ENCODE measurements around the gene COPS8. TPM values are rescaled to one million over a fixed set of nuclear protein-coding genes. Genes with fewer than 3 reads are reported as not detected.

The COPS8 gene
- polyA plus RNA-seq, 1 experiment = 139 TPM

DNA sequence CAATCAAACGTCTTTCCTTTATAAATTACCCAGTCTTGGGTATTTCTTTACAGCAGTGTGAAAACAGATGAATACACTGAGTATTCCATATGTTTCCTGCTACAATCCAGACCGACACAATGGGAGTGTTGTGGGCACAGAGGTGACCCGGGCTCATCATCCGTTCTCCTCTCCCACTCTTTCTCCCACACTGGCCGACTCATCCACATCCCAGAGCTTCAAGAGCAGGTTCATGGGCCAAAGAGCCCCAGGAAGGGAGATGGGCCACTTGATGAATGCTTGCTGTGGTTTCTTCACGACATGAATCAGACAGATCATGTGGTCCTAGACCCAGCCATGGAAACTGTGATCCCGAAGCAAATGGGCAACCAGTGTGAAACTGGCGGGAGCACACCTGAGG lies 4.1 kb upstream of the COPS8 start:
- no peaks in the 10 kb centered on the region for H3K27me3 ChIP-seq (ENCODE audit: control insufficient read depth, insufficient read depth, low read length)
- H3K9me3 ChIP-seq (ENCODE audit: control insufficient read depth, insufficient read depth, low read length) = 0 out of 2 replicates have a peak, but pooled peaks cover 2% of the 10 kb centered on the region
- no peak overlapping the region for H3K27ac ChIP-seq (ENCODE audit: low read depth, low read length)
- TF ChIP-seq, protein P1, sequence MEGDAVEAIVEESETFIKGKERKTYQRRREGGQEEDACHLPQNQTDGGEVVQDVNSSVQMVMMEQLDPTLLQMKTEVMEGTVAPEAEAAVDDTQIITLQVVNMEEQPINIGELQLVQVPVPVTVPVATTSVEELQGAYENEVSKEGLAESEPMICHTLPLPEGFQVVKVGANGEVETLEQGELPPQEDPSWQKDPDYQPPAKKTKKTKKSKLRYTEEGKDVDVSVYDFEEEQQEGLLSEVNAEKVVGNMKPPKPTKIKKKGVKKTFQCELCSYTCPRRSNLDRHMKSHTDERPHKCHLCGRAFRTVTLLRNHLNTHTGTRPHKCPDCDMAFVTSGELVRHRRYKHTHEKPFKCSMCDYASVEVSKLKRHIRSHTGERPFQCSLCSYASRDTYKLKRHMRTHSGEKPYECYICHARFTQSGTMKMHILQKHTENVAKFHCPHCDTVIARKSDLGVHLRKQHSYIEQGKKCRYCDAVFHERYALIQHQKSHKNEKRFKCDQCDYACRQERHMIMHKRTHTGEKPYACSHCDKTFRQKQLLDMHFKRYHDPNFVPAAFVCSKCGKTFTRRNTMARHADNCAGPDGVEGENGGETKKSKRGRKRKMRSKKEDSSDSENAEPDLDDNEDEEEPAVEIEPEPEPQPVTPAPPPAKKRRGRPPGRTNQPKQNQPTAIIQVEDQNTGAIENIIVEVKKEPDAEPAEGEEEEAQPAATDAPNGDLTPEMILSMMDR (IDR thresholded peaks at IDR 0.05; ENCODE audit: low read depth, low read length) = no peak
- no peak overlapping the region for H3K4me3 ChIP-seq (ENCODE audit: low read depth, low read length)
- ChIA-PET CTCF (no interaction called here), POLR2A (no interaction called here)
- DNase-seq (ENCODE audit: low read depth, low spot score) = no peak

DNA sequence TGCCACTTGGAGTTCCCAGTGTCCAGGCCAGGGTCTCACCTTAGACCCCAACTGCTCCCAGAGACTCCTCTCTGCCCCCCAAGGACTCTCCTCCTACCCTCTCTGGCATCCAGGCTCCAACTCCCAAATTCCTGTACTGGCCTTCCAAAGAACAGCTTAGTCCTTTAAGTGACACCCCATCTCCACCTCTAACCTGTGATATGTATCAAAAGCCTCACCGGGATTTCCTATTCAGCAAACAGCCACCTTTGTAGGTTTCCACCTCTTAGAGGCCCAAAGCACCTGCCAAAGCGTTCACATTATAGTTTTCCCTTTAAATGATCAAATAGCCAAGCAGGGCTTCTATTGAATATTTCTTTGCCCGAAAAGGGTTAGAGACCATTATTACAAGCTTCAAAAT lies 2.7 kb upstream of the COPS8 start:
- TF ChIP-seq, protein P1 (IDR thresholded peaks at IDR 0.05; ENCODE audit: low read depth, low read length) = no peak
- Histone ChIP-seq H3K27me3 (ENCODE audit: control insufficient read depth, insufficient read depth, low read length) (no peaks in the 10 kb centered on the region), H3K9me3 (ENCODE audit: control insufficient read depth, insufficient read depth, low read length) (0 out of 2 replicates have a peak, but pooled peaks cover 2% of the 10 kb centered on the region), H3K4me3 (ENCODE audit: low read depth, low read length) (no peak overlapping the region), H3K27ac (ENCODE audit: low read depth, low read length) (no peak overlapping the region)
- DNase-seq (ENCODE audit: low read depth, low spot score) = no peak
- ChIA-PET CTCF (interaction anchor here (0.8 kb wide), 1 partner anchor 1501 kb away, joined by 7 read pairs; no protein-coding TSS in a partner anchor), POLR2A (no interaction called here)

DNA sequence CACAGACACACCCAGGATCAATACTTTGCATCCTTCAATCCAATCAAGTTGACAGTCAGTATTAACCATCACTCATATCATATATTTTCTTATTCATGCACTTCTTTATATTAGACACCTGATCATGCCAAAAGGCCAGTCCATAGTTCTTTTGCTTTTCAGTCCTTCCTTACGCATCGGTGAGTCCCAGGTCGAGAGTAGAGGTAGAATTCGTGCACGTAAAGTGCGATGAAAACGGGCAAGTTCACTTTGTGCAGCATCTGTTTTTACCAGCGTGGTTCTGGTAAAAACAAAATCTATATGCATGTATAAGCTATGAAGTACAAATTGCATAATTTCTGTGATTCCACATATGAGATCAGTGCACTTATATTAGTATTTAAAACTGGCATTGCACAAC lies 1.2 kb upstream of the COPS8 start:
- TF ChIP-seq, protein P1 (IDR thresholded peaks at IDR 0.05; ENCODE audit: low read depth, low read length) = no peak
- Histone ChIP-seq H3K27ac (ENCODE audit: low read depth, low read length) (no peak overlapping the region), H3K4me3 (ENCODE audit: low read depth, low read length) (no peak overlapping the region), H3K9me3 (ENCODE audit: control insufficient read depth, insufficient read depth, low read length) (0 out of 2 replicates have a peak, but pooled peaks cover 2% of the 10 kb centered on the region), H3K27me3 (ENCODE audit: control insufficient read depth, insufficient read depth, low read length) (no peaks in the 10 kb centered on the region)
- DNase-seq (ENCODE audit: low read depth, low spot score) = no peak
- CTCF ChIA-PET = interaction anchor here (0.8 to 2.2 kb wide), 7 partner anchors 10 to 731 kb away, joined by 3 to 9 read pairs (median 3); no protein-coding TSS in a partner anchor
- POLR2A ChIA-PET = interaction anchor here (1.2 kb wide), 1 partner anchor 11 kb away, joined by 7 read pairs; no protein-coding TSS in a partner anchor

DNA sequence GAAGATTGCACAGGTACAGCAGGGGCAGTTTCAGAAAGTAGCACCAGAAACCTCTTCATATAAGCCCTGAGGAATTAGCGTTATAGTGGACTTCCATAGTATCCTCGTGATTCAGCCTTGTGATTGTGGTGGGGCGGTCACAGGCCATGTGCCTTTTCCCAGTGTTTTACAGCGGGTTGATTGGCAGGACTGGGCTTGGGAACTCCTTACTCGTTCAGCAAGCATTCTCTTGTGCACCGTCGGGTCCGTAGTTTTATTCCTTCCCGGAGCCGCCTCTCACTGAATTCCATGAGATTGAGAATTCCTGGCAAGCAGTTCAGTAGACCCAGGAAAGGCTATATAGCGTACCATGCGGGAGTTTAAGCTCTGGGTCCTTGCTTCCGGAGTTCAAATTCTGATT lies 5.2 kb downstream of the COPS8 start:
- CTCF ChIA-PET = no interaction called here
- H3K27ac ChIP-seq (ENCODE audit: low read depth, low read length) = no peak overlapping the region
- H3K9me3 ChIP-seq (ENCODE audit: control insufficient read depth, insufficient read depth, low read length) = 0 out of 2 replicates have a peak, but pooled peaks cover 2% of the 10 kb centered on the region

More for the DNA sequence above, 5.2 kb downstream of the COPS8 start:
- no peaks in the 10 kb centered on the region for H3K27me3 ChIP-seq (ENCODE audit: control insufficient read depth, insufficient read depth, low read length)
- TF ChIP-seq, protein P1 (IDR thresholded peaks at IDR 0.05; ENCODE audit: low read depth, low read length) = no peak
- POLR2A ChIA-PET = interaction anchor here (1.6 kb wide), 1 partner anchor 411 kb away, joined by 6 read pairs; no protein-coding TSS in a partner anchor
- DNase-seq (ENCODE audit: low read depth, low spot score) = no peak
- no peak overlapping the region for H3K4me3 ChIP-seq (ENCODE audit: low read depth, low read length)
